ENCODE measurements around the gene TUNAR. TPM values are rescaled to one million over a fixed set of nuclear protein-coding genes. Genes with fewer than 3 reads are reported as not detected.

The TUNAR gene
- total and polyA plus RNA-seq, 2 of the 4 experiments (the other 2 are of a cell fraction): not detected

DNA sequence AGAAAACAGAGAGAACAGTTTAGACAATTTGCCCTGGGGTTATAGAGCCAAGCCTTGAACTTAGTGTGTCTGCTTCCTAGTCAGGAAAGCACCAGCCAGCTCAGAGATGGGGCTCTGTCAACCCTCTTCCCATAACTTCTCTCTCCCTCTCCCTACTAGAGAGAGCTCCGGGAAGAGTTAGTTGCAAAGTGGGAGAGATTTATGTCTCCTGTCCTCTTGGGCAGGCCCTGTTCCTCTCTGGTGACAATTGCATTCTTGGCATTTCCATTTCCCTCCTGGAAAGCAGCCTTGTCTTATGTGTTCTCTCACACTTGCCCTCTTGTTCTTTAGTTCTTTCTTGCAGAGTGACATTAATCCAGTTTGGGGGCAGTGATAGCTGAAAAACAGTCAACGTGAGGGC is 42.1 kb upstream of the TUNAR start:
- Histone ChIP-seq H4K91ac (ENCODE audit: insufficient read depth, low read depth, low read length) (no peak overlapping the region), H2BK20ac (ENCODE audit: low read depth, low read length) (no peak overlapping the region), H3K79me1 (ENCODE audit: low read depth in 1 of 2, low read length in 2 of 2) (no peaks in the 10 kb centered on the region), H2BK15ac (ENCODE audit: low read depth, low read length) (no peak overlapping the region), H4K20me1 (ENCODE audit: insufficient read depth, low read length) (no peaks in the 10 kb centered on the region), H2AK5ac (ENCODE audit: low read depth, low read length) (no peak overlapping the region), H2BK120ac (ENCODE audit: low read depth, low read length) (no peak overlapping the region), H3K4me1 (ENCODE audit: control insufficient read depth, insufficient read depth, low read length) (no peaks in the 10 kb centered on the region), H2AFZ (replicated peaks; ENCODE audit: low read length, poor library complexity) (no peak overlapping the region), H3K9ac (ENCODE audit: low read depth, low read length) (no peak overlapping the region), H3K23ac (ENCODE audit: low read depth, low read length) (no peak overlapping the region), H3K36me3 (ENCODE audit: control insufficient read depth, insufficient read depth, low read length) (no peaks in the 10 kb centered on the region), H3K9me1 (ENCODE audit: insufficient read depth, low read length) (no peaks in the 10 kb centered on the region), H3K18ac (ENCODE audit: low read depth, low read length) (no peak overlapping the region), H2AK9ac (replicated peaks; ENCODE audit: low read depth, low read length, poor library complexity) (no peak overlapping the region), H3K27ac (ENCODE audit: insufficient read depth, low read length) (no peak overlapping the region), H4K5ac (ENCODE audit: low read depth, low read length) (no peak overlapping the region), H2BK5ac (ENCODE audit: low read depth, low read length, poor library complexity, severe bottlenecking) (no peak overlapping the region), H3K4me3 (ENCODE audit: insufficient read depth, low read depth, low read length) (no peak overlapping the region), H3K4me2 (ENCODE audit: low read depth, low read length) (no peak overlapping the region), H3K14ac (replicated peaks; ENCODE audit: low read depth, low read length) (no peak overlapping the region), H3K56ac (ENCODE audit: extremely low read depth, insufficient read depth, low read length) (no peak overlapping the region), H4K8ac (ENCODE audit: low read depth in 2 of 2, low read length in 2 of 2) (no peak overlapping the region), H3K9me3 (ENCODE audit: control insufficient read depth, insufficient read depth, low read length) (no peaks in the 10 kb centered on the region; the same call in 1 of the 2 replicates), H3K4ac (ENCODE audit: low read depth, low read length) (no peak overlapping the region), H3K27me3 (ENCODE audit: control insufficient read depth, insufficient read depth, low read length) (no peaks in the 10 kb centered on the region)
- dilution Hi-C loops (cut with HindIII; ENCODE audit: low sequenced_read_pairs, unreplicated experiment) (no loop called here), intact Hi-C loops (cut with micrococcal nuclease) (no loop called here), in situ Hi-C loops (cut with MboI; ENCODE audit: low sequenced_read_pairs) (no loop called here)
- DNase-seq (no peak), ATAC-seq (ENCODE audit: low read depth) (no peak)
- no TSS peak for BruUV-seq (replicated peaks)
- ChIA-PET CTCF (no interaction called here), POLR2A (ENCODE audit: unreplicated experiment) (no interaction called here)
- TF ChIP-seq, protein P1, sequence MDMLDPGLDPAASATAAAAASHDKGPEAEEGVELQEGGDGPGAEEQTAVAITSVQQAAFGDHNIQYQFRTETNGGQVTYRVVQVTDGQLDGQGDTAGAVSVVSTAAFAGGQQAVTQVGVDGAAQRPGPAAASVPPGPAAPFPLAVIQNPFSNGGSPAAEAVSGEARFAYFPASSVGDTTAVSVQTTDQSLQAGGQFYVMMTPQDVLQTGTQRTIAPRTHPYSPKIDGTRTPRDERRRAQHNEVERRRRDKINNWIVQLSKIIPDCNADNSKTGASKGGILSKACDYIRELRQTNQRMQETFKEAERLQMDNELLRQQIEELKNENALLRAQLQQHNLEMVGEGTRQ (IDR thresholded peaks at IDR 0.05; ENCODE audit: low read depth, low read length): no peak
- no peak for TF ChIP-seq CEBPB (IDR thresholded peaks at IDR 0.05; ENCODE audit: low read depth, low read length)
- TF ChIP-seq POLR2A (IDR thresholded peaks at IDR 0.05; ENCODE audit: low read depth, low read length): no peak
- no peak for TF ChIP-seq BHLHE40 (IDR thresholded peaks at IDR 0.05; ENCODE audit: low read depth, low read length)
- TF ChIP-seq, protein P2, sequence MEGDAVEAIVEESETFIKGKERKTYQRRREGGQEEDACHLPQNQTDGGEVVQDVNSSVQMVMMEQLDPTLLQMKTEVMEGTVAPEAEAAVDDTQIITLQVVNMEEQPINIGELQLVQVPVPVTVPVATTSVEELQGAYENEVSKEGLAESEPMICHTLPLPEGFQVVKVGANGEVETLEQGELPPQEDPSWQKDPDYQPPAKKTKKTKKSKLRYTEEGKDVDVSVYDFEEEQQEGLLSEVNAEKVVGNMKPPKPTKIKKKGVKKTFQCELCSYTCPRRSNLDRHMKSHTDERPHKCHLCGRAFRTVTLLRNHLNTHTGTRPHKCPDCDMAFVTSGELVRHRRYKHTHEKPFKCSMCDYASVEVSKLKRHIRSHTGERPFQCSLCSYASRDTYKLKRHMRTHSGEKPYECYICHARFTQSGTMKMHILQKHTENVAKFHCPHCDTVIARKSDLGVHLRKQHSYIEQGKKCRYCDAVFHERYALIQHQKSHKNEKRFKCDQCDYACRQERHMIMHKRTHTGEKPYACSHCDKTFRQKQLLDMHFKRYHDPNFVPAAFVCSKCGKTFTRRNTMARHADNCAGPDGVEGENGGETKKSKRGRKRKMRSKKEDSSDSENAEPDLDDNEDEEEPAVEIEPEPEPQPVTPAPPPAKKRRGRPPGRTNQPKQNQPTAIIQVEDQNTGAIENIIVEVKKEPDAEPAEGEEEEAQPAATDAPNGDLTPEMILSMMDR (conservative IDR thresholded peaks at IDR 0.05; ENCODE audit: low read depth, low read length): no peak
- no peak for TF ChIP-seq FOS (IDR thresholded peaks at IDR 0.05; ENCODE audit: low read depth, low read length)
- TF ChIP-seq MAFK (IDR thresholded peaks at IDR 0.05; ENCODE audit: low read depth, low read length): no peak
- TF ChIP-seq CHD1 (IDR thresholded peaks at IDR 0.05; ENCODE audit: low read depth, low read length): no peak
- no peak for TF ChIP-seq MAZ (IDR thresholded peaks at IDR 0.05; ENCODE audit: borderline replicate concordance, low read depth, low read length)
- no peak for TF ChIP-seq RAD21 (IDR thresholded peaks at IDR 0.05; ENCODE audit: low read length)
- TF ChIP-seq, protein P3, sequence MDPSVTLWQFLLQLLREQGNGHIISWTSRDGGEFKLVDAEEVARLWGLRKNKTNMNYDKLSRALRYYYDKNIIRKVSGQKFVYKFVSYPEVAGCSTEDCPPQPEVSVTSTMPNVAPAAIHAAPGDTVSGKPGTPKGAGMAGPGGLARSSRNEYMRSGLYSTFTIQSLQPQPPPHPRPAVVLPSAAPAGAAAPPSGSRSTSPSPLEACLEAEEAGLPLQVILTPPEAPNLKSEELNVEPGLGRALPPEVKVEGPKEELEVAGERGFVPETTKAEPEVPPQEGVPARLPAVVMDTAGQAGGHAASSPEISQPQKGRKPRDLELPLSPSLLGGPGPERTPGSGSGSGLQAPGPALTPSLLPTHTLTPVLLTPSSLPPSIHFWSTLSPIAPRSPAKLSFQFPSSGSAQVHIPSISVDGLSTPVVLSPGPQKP (IDR thresholded peaks at IDR 0.05; ENCODE audit: borderline replicate concordance, low read depth, low read length): no peak
- no peak for TF ChIP-seq NFE2L2 (IDR thresholded peaks at IDR 0.05; ENCODE audit: low read depth, low read length)
- TF ChIP-seq SMC3 (IDR thresholded peaks at IDR 0.05; ENCODE audit: low read depth, low read length): no peak
- no peak for TF ChIP-seq MXI1 (IDR thresholded peaks at IDR 0.05; ENCODE audit: borderline replicate concordance, low read depth, low read length)
- no peak for TF ChIP-seq RCOR1 (IDR thresholded peaks at IDR 0.05; ENCODE audit: insufficient replicate concordance, low read length)
- no peak for TF ChIP-seq RFX5 (IDR thresholded peaks at IDR 0.05; ENCODE audit: low read depth, low read length)
- no CpG with 5 or more reads among the region's 2 CpGs for WGBS, 2 experiments (ENCODE audit: extremely low coverage in 2 of 2, insufficient read length in 1 of 2)
